ENCODE results near the gene RBBP4.

GRCh38 chr1:32728413-32729077, 77.5 kb downstream of the RBBP4 start:
- TF ChIP-seq EZH2 (IDR thresholded peaks at IDR 0.05; ENCODE audit: insufficient read depth, poor library complexity, severe bottlenecking), result no peak
- TF ChIP-seq EZH2phosphoT487 (IDR thresholded peaks at IDR 0.05; ENCODE audit: insufficient read depth, low read depth), result no peak
